Activated naive CD4-positive, alpha-beta T cell treated with anti-CD3 and anti-CD28 coated beads, Interleukin-2, amount 50 U/mL, for 72 hours (primary cell): Measurements from ENCODE around the gene RPS6KL1. TPM values are rescaled to one million over a fixed set of nuclear protein-coding genes. Genes with fewer than 3 reads are reported as not detected.

Experiments used
- ATAC-seq, 2 donors: fragments of 150-1000 bp; cut with Tn5 transposase; 2 replicates each; pipeline ENCODE4 v1.10.0; 2021; ENCODE audit warnings: mild to moderate bottlenecking in 2 of 2, moderate library complexity in 2 of 2
- DNase-seq, 2 donors: peaks; one replicate each; pipeline ENCODE4 v3.0.0; 2021 to 2022; ENCODE audit warnings: low spot score in 2 of 2
- H3K27ac Mint-ChIP-seq, 2 donors: one replicate each; pipeline ENCODE4 v1.8.0; 2022; ENCODE audit warnings: mild to moderate bottlenecking in 2 of 2, mixed read lengths in 2 of 2
- H3K36me3 Mint-ChIP-seq, 2 donors: one replicate each; pipeline ENCODE4 v1.8.0; 2022; ENCODE audit warnings: mixed read lengths in 2 of 2
- H3K9me3 Mint-ChIP-seq, 2 donors: one replicate each; pipeline ENCODE4 v1.8.0; 2022; ENCODE audit warnings: mixed read lengths in 2 of 2
- total RNA-seq, 2 donors: library from RNA; stranded (reverse); gene quantifications; one replicate each; pipeline ENCODE4 v1.2.3, GENCODE V29; 2022

RPS6KL1 gene
- total RNA-seq, 2 donors from 2014 or later: 1.1 to 4.8 TPM

DNA sequence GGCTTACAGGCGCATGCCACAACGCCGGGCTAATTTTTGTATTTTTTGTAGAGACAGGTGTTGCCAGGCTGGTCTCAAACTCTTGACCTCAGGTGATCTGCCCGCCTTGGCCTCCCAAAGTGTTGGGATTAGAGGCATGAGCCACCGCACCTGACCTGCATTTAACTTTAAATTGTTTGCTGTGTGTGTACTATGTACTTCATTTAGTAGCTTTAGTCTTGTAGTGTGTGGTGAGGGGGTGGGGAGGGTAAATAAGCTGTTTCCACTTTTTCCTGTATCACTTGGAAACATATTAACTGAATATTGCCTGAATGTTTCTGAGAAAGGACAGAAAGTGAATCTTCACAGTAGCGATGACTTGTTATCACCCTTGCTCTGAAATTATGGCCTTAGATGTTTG, 32.8 kb downstream of the RPS6KL1 start:
- peaks cover 7 to 21% of the 10 kb centered on the region in 2 donors for H3K36me3 Mint-ChIP-seq
- H3K9me3 Mint-ChIP-seq: no peaks in the 10 kb centered on the region
- DNase-seq (no peak), ATAC-seq (no peak)
- H3K27ac Mint-ChIP-seq: peak overlapping the region in 1 of 2 donors; percentile 46

DNA sequence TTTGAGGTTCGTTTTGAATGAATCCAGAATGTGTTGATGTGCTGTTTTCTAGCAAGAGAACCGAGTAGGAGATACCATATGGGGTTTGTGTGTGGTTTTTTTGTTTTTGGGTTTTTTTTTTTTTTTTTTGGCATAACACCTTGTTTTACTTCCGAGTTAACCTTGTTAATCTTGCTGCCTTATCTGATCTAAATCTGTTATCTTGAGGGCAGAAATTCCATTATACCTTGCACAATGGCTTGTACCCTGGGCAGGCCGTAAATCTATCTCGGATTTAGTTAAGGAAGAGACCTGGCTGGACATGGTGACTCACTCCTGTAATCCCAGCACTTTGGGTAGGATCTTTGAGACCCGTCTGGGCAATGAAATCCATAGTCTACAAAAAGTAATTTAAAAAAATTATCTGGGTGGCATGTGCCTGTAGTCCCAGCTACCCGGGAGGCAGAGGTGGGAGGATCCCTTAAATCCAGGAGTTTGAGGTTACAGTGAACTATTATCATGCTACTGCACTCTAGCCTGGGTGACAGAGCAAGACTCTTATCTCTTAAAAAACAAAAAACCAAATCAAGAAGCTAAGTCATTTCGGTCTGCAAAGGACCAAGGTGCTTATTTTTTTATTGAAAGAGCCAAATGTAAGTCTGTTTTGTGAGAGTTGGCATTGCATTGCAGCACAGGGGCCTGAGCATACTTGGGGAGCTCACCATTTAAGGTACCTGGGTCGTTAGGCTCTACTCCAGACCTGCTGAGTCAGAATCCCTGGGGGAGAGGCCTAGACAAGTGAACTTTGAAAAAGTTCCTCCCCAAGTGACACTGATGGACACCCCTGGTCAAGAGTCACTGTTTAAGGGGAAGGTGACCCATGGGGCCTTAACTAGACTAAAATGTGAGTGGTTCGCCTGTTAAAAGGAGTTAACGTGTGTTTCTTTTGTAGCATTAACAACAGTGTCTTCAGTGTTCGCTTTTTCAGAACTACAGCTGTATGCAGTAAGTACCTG, 34.6 kb downstream of the RPS6KL1 start:
- no peaks in the 10 kb centered on the region for H3K9me3 Mint-ChIP-seq
- peaks cover 7 to 29% of the 10 kb centered on the region in 2 donors for H3K36me3 Mint-ChIP-seq
- no peak for DNase-seq
- no peak for ATAC-seq
- H3K27ac Mint-ChIP-seq: peak overlapping the region; percentile 53 to 86

DNA sequence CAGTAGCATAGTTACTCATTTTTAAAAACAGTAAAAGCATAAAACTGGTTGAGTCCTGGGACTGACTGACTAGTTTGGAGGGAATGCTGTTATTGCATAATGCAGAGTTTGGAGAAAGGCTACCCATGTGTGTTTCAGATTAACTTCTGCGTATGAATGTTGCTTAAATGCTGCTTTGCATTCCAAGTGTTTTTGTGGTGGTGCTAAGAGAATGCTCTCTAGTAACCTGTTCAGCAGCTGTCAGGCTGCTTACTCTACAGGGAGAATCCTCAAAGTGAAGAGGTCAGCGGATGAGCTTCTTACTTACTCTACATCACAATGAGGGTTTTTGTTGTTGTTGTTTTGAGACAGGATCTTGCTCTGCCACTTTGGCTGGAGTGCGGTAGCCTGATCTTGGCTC, 37.1 kb downstream of the RPS6KL1 start:
- peaks cover 22 to 44% of the 10 kb centered on the region in 2 donors for H3K36me3 Mint-ChIP-seq
- ATAC-seq (no peak), DNase-seq (no peak)
- H3K9me3 Mint-ChIP-seq: no peaks in the 10 kb centered on the region
- peak overlapping the region; percentile 82 to 88 for H3K27ac Mint-ChIP-seq

DNA sequence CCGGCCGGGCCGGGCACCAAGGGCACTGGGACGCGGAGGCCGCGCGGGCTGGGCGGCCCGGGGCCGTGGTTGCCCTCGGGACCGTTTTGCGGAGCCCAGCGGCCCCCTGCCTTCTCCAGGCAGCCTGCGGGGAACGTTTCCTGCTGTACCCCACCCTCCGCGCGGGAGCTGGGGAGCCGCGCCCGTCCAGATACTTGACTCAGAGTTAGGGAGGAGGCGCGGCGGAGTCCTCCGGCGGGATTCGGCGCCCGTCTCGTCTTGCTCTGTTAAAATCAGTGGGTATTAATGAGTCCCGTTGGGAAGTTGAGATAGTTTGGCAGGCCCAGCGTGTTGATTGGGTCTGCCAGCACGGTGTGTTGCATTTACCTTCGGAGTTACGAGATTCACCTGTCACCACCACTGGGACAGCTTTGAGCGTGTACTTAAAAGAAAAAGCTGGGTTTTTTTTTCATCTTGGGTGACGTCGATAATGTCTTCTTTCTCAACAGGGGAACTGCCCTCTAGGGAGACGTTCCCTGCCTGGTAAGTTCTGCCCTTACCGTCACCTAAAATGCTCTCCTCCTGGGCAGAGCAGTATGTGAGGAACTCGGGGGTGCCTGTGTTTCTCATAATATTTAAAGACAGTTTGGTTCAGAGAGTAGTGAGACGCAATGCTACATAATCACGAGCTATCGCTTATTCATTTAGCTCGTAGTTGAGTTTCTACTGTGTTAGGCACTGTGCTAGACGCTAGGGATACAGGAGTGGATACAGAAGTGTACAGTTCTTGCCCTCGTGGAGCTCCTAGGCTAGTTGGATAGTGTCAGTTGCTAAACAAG, 40.7 kb downstream of the RPS6KL1 start:
- Mint-ChIP-seq H3K36me3 (peaks cover 22 to 31% of the 10 kb centered on the region in 2 donors), H3K27ac (peak overlapping the region; percentile 94 to 99), H3K9me3 (no peaks in the 10 kb centered on the region)
- peak in 1 of 2 donors; percentile 42 for DNase-seq
- peak; percentile 53 to 62 for ATAC-seq

DNA sequence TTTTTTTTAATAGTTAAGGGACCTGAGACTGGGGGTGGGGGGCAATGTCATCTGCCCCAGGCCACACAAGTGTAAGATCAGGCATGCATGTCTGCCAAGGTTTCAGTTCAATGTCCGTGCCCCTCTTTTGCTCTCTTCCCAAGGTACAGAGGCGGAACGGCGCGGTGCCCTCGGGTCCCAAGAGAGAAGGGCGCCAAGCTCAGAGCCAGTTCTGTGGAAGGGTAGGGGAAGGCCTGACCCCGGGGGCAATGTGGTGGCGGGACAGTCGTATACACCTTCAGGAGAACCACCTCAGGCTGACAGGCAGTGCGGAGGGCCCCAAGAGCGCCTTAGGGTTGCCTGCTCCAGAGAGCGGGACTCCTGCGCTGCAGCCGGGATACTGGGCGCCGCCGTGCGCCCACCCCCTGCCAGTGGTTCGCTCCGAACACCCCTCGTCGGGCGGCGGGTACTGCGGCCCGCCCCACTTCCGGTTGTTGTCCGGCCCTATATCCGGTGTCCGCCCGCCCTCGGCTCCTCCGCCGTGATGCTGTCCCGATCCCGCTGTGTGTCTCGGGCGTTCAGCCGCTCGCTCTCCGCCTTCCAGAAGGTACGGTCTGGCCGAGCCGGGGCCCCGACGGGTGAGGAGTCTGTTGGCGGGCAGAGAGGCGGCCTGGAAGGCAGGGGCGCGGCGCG, 41.5 kb downstream of the RPS6KL1 start, which contains the start of gene DLST:
DLST (plus strand) TSS at position 486 of the 672 bp plus-strand sequence; CDS start at position 524, 38 bp downstream.
- DNase-seq (peak; percentile 91 to 92), ATAC-seq (peak; percentile 97 to 98)
- H3K9me3 Mint-ChIP-seq: no peaks in the 10 kb centered on the region
- H3K27ac Mint-ChIP-seq: peak within 1 kb of the TSS; percentile 94 to 99
- peaks cover 22 to 31% of the 10 kb centered on the region in 2 donors for H3K36me3 Mint-ChIP-seq

DNA sequence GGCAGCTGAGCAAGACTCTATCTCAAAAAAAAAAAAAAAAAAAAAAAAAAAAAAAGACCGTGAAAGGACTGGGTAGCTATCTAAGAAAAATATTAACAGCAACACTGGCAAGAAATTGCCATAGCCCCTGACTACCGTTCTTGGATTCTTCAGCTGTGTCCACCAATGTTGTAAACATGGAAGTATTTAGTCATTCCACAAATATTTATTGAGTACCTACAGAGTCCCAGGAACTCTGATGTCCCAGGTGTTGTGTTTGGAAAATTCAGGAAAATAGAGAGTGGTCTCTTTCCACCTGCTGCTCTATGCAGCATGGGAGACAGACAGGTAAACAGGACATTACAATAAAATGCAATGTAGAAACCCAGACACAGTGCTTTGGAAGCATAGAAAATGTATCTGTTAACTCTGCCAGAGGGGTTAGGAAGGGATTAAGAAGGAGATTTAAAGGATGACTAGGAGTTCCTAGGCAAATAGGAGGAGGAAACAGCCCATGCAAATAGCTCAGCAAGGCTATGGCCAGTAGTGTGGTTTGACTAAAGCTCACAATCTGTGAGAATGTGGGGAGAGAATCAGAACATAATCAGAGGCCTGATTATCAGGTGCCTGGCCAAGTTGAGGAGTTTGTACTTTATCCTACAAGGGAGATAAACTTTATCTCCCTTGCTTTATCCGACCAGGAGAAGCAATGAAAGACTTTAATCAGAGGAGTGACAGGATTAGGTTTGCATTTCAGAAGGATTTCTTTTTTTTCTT, 43.5 kb downstream of the RPS6KL1 start:
- DNase-seq (no peak), ATAC-seq (no peak)
- Mint-ChIP-seq H3K9me3 (no peaks in the 10 kb centered on the region), H3K27ac (peak overlapping the region in 1 of 2 donors; percentile 94), H3K36me3 (peaks cover 22 to 25% of the 10 kb centered on the region in 2 donors)

DNA sequence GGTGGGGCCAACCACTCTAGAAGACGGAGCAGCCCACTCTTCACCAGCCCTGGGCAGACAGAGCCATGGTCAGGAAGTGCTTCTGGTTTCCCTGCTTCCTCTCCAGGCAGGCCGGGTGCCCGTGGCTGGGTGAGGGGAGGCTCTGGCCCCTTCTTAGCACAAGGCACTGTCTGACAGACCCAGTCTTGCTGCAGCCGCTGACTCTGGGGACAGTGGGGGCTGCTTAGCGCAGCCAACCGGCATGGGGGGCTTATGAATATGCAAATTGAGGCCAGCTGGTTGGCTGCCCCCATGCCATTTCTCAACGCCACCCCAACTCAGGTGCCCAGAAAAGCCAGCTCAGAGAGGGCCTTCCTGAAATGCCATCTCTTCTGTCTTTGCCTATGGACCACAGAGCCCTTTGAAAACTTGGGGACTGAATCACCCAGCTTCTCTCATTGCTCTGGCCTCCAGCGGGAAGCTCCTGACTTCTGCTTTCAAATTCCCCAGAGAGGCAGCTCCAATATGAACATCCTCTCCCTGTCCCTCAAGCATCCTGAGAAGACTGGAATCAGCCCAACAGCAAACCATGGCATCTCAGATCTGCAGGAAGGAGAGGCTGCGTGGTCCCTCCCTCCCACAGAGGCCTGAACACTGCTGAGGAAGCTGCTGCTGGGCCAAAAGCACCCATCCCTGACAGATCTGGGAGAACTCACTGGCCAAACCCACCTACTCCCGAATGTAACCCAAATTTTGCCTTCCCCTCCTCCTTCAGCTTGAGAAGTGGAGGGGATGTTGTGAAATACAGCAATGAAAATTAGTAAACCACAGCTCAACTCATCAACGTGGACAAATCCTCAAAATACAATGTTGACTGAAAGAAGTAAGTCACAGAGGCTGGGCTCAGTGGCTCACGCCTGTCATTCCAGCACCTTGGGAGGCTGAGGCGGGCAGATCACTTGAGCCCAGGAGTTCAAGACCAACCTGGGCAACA, 46.8 kb downstream of the RPS6KL1 start, which contains the start of gene PROX2:
PROX2 (minus strand) TSS at position 205 of the 973 bp plus-strand sequence. CDS start 12,311 bp downstream, outside the sequence.
- Mint-ChIP-seq H3K27ac (peak within 1 kb of the TSS; percentile 63 to 76), H3K36me3 (no peaks in the 10 kb centered on the region), H3K9me3 (no peaks in the 10 kb centered on the region)
- DNase-seq (no peak), ATAC-seq (peak; percentile 63 to 77)

DNA sequence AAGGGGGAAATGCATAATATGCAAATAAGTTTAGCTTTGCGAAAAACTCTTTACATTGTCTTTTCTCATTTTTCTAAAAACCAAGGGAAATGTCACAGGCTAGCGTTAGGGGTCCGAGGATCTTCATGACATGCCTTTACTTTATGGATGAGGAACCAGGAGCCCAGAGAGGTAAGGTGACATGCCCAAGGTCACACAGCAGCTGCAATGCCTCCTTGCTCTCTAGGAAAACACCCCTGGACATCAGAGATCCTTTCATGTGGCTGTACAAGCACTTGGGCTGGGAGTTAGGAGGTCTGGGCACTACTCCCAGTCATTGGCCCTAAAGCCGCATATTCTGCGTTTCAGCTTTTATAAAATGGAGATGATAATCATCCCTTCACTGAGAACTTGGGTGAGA, 47.9 kb downstream of the RPS6KL1 start:
- ATAC-seq (no peak), DNase-seq (no peak)
- H3K36me3 Mint-ChIP-seq: no peaks in the 10 kb centered on the region
- H3K9me3 Mint-ChIP-seq: no peaks in the 10 kb centered on the region
- H3K27ac Mint-ChIP-seq: peak overlapping the region in 1 of 2 donors; percentile 76

DNA sequence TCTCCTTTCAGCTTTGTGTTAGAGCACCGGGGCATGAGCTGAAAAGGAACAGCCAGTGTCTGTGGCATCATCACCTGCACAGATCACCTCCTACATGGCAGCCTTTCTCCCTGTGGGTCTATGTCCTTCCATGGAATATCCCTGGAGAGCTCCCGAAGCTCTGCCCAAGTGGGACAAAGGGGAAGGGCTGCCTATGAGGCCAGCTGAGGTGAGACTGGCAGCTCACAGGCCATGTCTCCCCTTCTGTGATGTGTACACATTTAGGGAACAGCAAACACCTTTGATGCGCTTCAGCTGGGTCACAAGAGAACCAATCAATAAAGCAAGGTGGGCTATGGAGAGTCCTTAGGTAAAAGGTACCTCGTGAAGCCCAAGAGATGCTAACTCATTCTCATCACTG, 51.2 kb downstream of the RPS6KL1 start:
- Mint-ChIP-seq H3K9me3 (no peaks in the 10 kb centered on the region), H3K36me3 (no peaks in the 10 kb centered on the region), H3K27ac (no peak overlapping the region)
- ATAC-seq: no peak
- DNase-seq: no peak

DNA sequence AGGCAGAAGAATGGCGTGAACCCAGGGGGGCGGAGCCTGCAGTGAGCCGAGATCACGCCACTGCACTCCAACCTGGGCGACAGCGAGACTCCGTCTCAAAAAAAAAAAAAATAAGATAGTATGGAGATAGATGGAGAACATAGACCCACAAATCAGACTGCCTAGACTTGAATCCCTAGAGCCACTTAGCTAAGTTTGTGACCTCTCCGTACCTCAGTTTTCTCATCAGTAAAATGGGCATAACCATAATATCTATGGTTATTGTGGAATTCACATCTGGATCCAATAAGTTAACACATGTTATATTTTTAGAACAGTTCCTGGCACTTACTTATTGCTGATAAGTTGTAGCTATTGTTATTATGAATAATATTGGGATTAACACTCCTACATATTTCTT, 54.3 kb downstream of the RPS6KL1 start:
- no peak for DNase-seq
- no peak overlapping the region for H3K27ac Mint-ChIP-seq
- H3K9me3 Mint-ChIP-seq: no peaks in the 10 kb centered on the region
- no peak for ATAC-seq
- no peaks in the 10 kb centered on the region for H3K36me3 Mint-ChIP-seq

DNA sequence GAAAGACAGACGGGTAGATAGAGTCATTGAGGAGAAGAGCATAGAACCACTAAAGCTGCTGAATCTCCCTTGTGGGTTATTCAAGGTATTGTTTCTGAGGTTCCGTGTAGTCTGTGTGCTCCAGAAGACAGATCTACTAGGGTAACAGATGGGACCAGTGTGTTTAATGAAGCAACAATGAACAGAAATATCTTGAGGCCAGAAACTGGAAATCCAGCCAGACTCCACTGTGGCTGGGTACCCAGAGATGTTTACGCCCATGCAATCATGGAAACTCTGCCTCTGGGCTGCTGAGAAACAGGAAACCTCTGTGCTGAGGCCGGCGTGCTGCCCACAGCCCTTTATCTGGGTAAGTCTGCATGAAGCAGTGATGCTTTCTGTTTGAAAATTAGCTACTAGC, 55.4 kb downstream of the RPS6KL1 start:
- H3K27ac Mint-ChIP-seq: peak overlapping the region in 1 of 2 donors; percentile 61
- H3K36me3 Mint-ChIP-seq: no peaks in the 10 kb centered on the region
- ATAC-seq (peak; percentile 91 to 99), DNase-seq (peak in 1 of 2 donors; percentile 39)
- no peaks in the 10 kb centered on the region for H3K9me3 Mint-ChIP-seq

DNA sequence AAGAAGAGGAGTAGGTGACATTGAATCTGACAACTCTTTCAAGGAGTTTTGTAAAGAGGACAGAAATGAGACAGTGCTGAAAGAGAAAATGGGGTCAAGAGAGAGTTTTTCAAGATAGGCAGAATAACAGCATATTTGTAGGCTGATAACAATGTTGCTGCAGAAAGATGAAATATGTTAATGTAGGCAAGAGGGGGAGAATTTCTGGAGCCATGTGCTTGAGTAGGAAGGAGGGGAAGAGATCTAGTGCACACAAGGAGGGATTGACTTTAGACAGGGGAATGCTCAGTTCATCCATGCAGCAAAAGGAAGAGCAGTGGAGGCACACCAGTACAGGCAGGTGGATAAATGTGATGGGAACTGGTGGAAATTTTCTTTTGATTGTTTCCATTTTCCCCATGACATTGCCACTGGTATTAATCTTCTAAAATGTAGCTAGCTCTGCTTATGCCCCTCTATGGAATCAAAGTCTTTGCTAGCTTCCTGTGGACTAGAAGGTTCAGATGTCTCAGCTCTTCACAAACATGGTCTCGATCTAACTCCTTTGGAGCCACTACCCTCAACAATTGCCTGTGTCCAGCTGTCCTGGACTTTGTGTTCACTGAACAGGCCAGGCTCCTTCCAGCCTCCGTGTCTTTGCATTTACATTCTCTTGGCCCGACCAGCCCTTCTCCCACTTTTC, 56.2 kb downstream of the RPS6KL1 start:
- DNase-seq (no peak), ATAC-seq (no peak)
- Mint-ChIP-seq H3K9me3 (no peaks in the 10 kb centered on the region), H3K27ac (peak overlapping the region in 1 of 2 donors; percentile 61), H3K36me3 (no peaks in the 10 kb centered on the region)

DNA sequence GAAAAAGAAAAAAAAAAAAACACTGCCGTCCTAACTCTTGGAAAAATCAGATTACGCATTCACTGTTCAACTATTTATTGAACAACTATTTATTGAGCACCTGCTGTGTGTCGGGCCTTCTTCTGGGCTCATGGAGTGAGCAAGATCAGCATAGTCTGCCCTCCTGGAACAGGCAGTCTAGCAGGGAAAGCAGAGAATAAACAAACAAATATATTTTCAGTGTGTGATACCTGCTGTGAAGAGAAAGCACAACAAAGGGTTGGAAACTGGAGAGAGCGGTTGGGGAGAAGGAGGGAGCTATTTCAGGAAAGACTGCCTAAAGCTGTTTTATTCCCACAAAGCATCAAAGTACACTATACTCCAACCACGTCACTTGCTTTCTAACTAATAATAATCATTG, 57.9 kb downstream of the RPS6KL1 start:
- no peak overlapping the region for H3K27ac Mint-ChIP-seq
- H3K9me3 Mint-ChIP-seq: no peaks in the 10 kb centered on the region
- no peaks in the 10 kb centered on the region for H3K36me3 Mint-ChIP-seq
- no peak for DNase-seq
- ATAC-seq: no peak

DNA sequence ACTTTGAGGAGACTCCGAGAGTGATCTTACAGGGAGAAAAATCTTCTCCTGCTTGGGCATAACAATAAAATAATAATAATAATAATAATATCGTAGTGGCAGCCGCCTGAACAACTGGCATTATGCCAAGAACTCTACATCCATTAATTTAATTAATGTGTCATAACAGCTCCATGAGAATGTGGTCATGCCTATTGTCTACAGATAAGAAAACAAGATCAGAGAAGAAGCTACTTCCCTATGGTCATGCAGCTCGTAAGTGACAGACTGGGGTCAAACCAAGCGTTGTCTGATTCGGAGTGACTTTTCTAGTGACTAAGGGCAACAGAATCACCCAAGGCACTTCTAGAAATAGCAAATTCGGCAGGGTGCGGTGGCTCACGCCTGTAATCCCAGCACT, 58.9 kb downstream of the RPS6KL1 start:
- H3K36me3 Mint-ChIP-seq: no peaks in the 10 kb centered on the region
- no peaks in the 10 kb centered on the region for H3K9me3 Mint-ChIP-seq
- no peak overlapping the region for H3K27ac Mint-ChIP-seq
- ATAC-seq: no peak
- DNase-seq: no peak
